Lower lobe of right lung (tissue), 2 donors: Measurements from ENCODE around the gene ATP2C2. TPM values are rescaled to one million over a fixed set of nuclear protein-coding genes. Genes with fewer than 3 reads are reported as not detected.
"Not testable (repeated sequence)": the region's sequence is repeated elsewhere in the genome, so short reads cannot be mapped to it uniquely, and the experiment has no call there.

ENCODE experiments used
- ATAC-seq, 2 donors: fragments of 200-7000 bp; cut with Tn5 transposase; one replicate each; pipeline ENCODE4 v1.9.1; 2020 to 2022; ENCODE audit warnings: mild to moderate bottlenecking in 2 of 2, moderate library complexity in 2 of 2
- DNase-seq: peaks from one replicate; pipeline ENCODE4 v3.0.0-alpha.2; 2020
- H3K27ac ChIP-seq: fragments of 200-600 bp; one replicate; pipeline ENCODE4 v1.8.0; 2022
- H3K27me3 ChIP-seq: fragments of 200-600 bp; one replicate; pipeline ENCODE4 v1.8.0; 2022; ENCODE audit warnings: low read depth
- H3K36me3 ChIP-seq: fragments of 200-600 bp; one replicate; pipeline ENCODE4 v1.8.0; 2022; ENCODE audit warnings: mild to moderate bottlenecking
- H3K4me1 ChIP-seq: fragments of 200-600 bp; one replicate; pipeline ENCODE4 v1.8.0; 2022
- H3K4me3 ChIP-seq: fragments of 200-600 bp; one replicate; pipeline ENCODE4 v1.8.0; 2022; ENCODE audit warnings: mild to moderate bottlenecking
- H3K9me3 ChIP-seq: fragments of 200-600 bp; one replicate; pipeline ENCODE4 v1.8.0; 2022
- CTCF ChIP-seq: fragments of 200-600 bp; IDR thresholded peaks from one replicate; pipeline ENCODE4 v1.8.0; 2022; ENCODE audit warnings: antibody characterized with exemption, mild to moderate bottlenecking
- intact Hi-C: fragments of 100-400 bp; cut with DNase I; formaldehyde crosslinking; loops from one replicate; pipeline ENCODE4 v1.11.0; 2022
- total RNA-seq: library from RNA; stranded (reverse); fragmentation: NEBNext Ultra II Directional; extraction: Animal tissue kit (Norgen Biotek cat#: 25700); gene quantifications from one replicate; pipeline ENCODE4 v1.2.1, GENCODE V29; 2021
- donor health status: DM: no; HTN: yes; CAD: no; lungs with severe emphysema.

The ATP2C2 gene
- total RNA-seq, 1 donor from 2014 or later: 56.2 TPM

- no peaks in the 10 kb centered on the region for H3K9me3 ChIP-seq
- H3K27ac ChIP-seq: no peak overlapping the region
- H3K27me3 ChIP-seq: no peaks in the 10 kb centered on the region
- intact Hi-C loops: no loop called here
- no peak for DNase-seq
- TF ChIP-seq CTCF: no peak
- no peaks in the 10 kb centered on the region for H3K36me3 ChIP-seq
- no peaks in the 10 kb centered on the region for H3K4me1 ChIP-seq
- no peak for ATAC-seq
- no peak overlapping the region for H3K4me3 ChIP-seq
Measured at GRCh38 chr16:84390131-84390785, 21.9 kb downstream of the ATP2C2 start.

- H3K4me1 ChIP-seq: no peaks in the 10 kb centered on the region
- no peak for DNase-seq
Measured at GRCh38 chr16:84391151-84392030, 23.1 kb downstream of the ATP2C2 start.

GRCh38 chr16:84392031-84392360 is 23.7 kb downstream of the ATP2C2 start:
- Histone ChIP-seq H3K4me1 (no peaks in the 10 kb centered on the region), H3K9me3 (no peaks in the 10 kb centered on the region), H3K27ac (no peak overlapping the region), H3K27me3 (no peaks in the 10 kb centered on the region), H3K36me3 (no peaks in the 10 kb centered on the region), H3K4me3 (no peak overlapping the region)
- ATAC-seq (no peak), DNase-seq (no peak)
- no peak for TF ChIP-seq CTCF
- intact Hi-C loops: no loop called here

More at GRCh38 chr16:84391151-84392030, 23.1 kb downstream of the ATP2C2 start:
- TF ChIP-seq CTCF: no peak
- ATAC-seq: no peak
- no peaks in the 10 kb centered on the region for H3K9me3 ChIP-seq
- intact Hi-C loops: no loop called here
- H3K27me3 ChIP-seq: no peaks in the 10 kb centered on the region
- H3K4me3 ChIP-seq: no peak overlapping the region
- H3K27ac ChIP-seq: no peak overlapping the region
- no peaks in the 10 kb centered on the region for H3K36me3 ChIP-seq

- H3K27ac ChIP-seq: peak overlapping the region; percentile 71
Measured at GRCh38 chr16:84396082-84396481, 27.7 kb downstream of the ATP2C2 start.

GRCh38 chr16:84396537-84397008 is 28.2 kb downstream of the ATP2C2 start:
- DNase-seq: peak; percentile 86
- Histone ChIP-seq H3K27ac (peak overlapping the region; percentile 71), H3K4me3 (peak overlapping the region; percentile 5), H3K36me3 (no peaks in the 10 kb centered on the region), H3K27me3 (no peaks in the 10 kb centered on the region), H3K4me1 (no peaks in the 10 kb centered on the region), H3K9me3 (no peaks in the 10 kb centered on the region)
- no peak for TF ChIP-seq CTCF
- peak; percentile 97 for ATAC-seq
- intact Hi-C loops: no loop called here

More at GRCh38 chr16:84396082-84396481, 27.7 kb downstream of the ATP2C2 start:
- H3K27me3 ChIP-seq, intact Hi-C loops, H3K36me3 ChIP-seq, H3K4me3 ChIP-seq, DNase-seq, H3K4me1 ChIP-seq, H3K9me3 ChIP-seq: not testable (repeated sequence)
- peak; percentile 72 to 81 for ATAC-seq

- Histone ChIP-seq H3K4me3 (peak overlapping the region; percentile 5), H3K27ac (peak overlapping the region; percentile 71), H3K4me1 (no peaks in the 10 kb centered on the region), H3K36me3 (no peaks in the 10 kb centered on the region), H3K27me3 (no peaks in the 10 kb centered on the region), H3K9me3 (no peaks in the 10 kb centered on the region)
- DNase-seq (no peak), ATAC-seq (peak; percentile 15 to 47)
- peak; percentile 30 for TF ChIP-seq CTCF
- intact Hi-C loops: no loop called here
Measured at GRCh38 chr16:84397090-84397489, 28.8 kb downstream of the ATP2C2 start.
